Measurements from ENCODE around the gene SV2C. TPM values are rescaled to one million over a fixed set of nuclear protein-coding genes. Genes with fewer than 3 reads are reported as not detected.

SV2C gene
- total RNA-seq, 1 donor = not detected

GRCh38 chr5:76187386-76187785, 104.2 kb downstream of the SV2C start:
- no peak overlapping the region for H3K4me3 ChIP-seq (ENCODE audit: low read depth, low read length)
- TF ChIP-seq CTCF (IDR thresholded peaks at IDR 0.05; ENCODE audit: insufficient read depth, low read depth, low read length) = no peak
- DNase-seq (ENCODE audit: low read depth) = no peak

GRCh38 chr5:76190356-76190755, 107.2 kb downstream of the SV2C start:
- no peak for TF ChIP-seq CTCF (IDR thresholded peaks at IDR 0.05; ENCODE audit: insufficient read depth, low read depth, low read length)
- DNase-seq (ENCODE audit: low read depth) = no peak
- H3K4me3 ChIP-seq (ENCODE audit: low read depth, low read length) = no peak overlapping the region

- no peak overlapping the region for H3K4me3 ChIP-seq (ENCODE audit: low read depth, low read length)
- DNase-seq (ENCODE audit: low read depth) = no peak
- TF ChIP-seq CTCF (IDR thresholded peaks at IDR 0.05; ENCODE audit: insufficient read depth, low read depth, low read length) = no peak
Observed at GRCh38 chr5:76192837-76193236, 109.7 kb downstream of the SV2C start.

GRCh38 chr5:76193635-76194034, 110.5 kb downstream of the SV2C start:
- no peak overlapping the region for H3K4me3 ChIP-seq (ENCODE audit: low read depth, low read length)
- no peak for DNase-seq (ENCODE audit: low read depth)
- TF ChIP-seq CTCF (IDR thresholded peaks at IDR 0.05; ENCODE audit: insufficient read depth, low read depth, low read length) = no peak

- no peak for TF ChIP-seq CTCF (IDR thresholded peaks at IDR 0.05; ENCODE audit: insufficient read depth, low read depth, low read length)
- DNase-seq (ENCODE audit: low read depth) = no peak
- H3K4me3 ChIP-seq (ENCODE audit: low read depth, low read length) = no peak overlapping the region
Observed at GRCh38 chr5:76194340-76194739, 111.2 kb downstream of the SV2C start.

- TF ChIP-seq CTCF (IDR thresholded peaks at IDR 0.05; ENCODE audit: insufficient read depth, low read depth, low read length) = no peak
Observed at GRCh38 chr5:76196457-76196856, 113.3 kb downstream of the SV2C start.

GRCh38 chr5:76196886-76197489, 113.8 kb downstream of the SV2C start:
- no peak for DNase-seq (ENCODE audit: low read depth)
- TF ChIP-seq CTCF (IDR thresholded peaks at IDR 0.05; ENCODE audit: insufficient read depth, low read depth, low read length) = no peak
- H3K4me3 ChIP-seq (ENCODE audit: low read depth, low read length) = no peak overlapping the region

More at GRCh38 chr5:76196457-76196856, 113.3 kb downstream of the SV2C start:
- no peak for DNase-seq (ENCODE audit: low read depth)
- H3K4me3 ChIP-seq (ENCODE audit: low read depth, low read length) = no peak overlapping the region

Data from fibroblast of villous mesenchyme (primary cell).